ENCODE results near the gene AKR1D1. TPM values are rescaled to one million over a fixed set of nuclear protein-coding genes. Genes with fewer than 3 reads are reported as not detected.

Gene AKR1D1
- total RNA-seq, 4 donors from 2014 or later = not detected

- Histone ChIP-seq H3K36me3 (no peaks in the 10 kb centered on the region), H3K4me3 (no peak overlapping the region), H3K27ac (no peak overlapping the region), H3K4me1 (no peaks in the 10 kb centered on the region), H3K9me3 (no peaks in the 10 kb centered on the region), H3K27me3 (no peaks in the 10 kb centered on the region)
- TF ChIP-seq, protein P1, sequence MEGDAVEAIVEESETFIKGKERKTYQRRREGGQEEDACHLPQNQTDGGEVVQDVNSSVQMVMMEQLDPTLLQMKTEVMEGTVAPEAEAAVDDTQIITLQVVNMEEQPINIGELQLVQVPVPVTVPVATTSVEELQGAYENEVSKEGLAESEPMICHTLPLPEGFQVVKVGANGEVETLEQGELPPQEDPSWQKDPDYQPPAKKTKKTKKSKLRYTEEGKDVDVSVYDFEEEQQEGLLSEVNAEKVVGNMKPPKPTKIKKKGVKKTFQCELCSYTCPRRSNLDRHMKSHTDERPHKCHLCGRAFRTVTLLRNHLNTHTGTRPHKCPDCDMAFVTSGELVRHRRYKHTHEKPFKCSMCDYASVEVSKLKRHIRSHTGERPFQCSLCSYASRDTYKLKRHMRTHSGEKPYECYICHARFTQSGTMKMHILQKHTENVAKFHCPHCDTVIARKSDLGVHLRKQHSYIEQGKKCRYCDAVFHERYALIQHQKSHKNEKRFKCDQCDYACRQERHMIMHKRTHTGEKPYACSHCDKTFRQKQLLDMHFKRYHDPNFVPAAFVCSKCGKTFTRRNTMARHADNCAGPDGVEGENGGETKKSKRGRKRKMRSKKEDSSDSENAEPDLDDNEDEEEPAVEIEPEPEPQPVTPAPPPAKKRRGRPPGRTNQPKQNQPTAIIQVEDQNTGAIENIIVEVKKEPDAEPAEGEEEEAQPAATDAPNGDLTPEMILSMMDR (IDR thresholded peaks at IDR 0.05) = no peak
- TF ChIP-seq POLR2A (IDR thresholded peaks at IDR 0.05) (no peak), EP300 (IDR thresholded peaks at IDR 0.05) (no peak)
- no peak for DNase-seq (ENCODE audit: low spot score in 2 of 2)
- WGBS, 2 donors = 75 to 86% methylated on average over 3 of the region's 3 CpGs
Observed at GRCh38 chr7:138099813-138100212, 23.6 kb downstream of the AKR1D1 start.

GRCh38 chr7:138105221-138105620, 29.0 kb downstream of the AKR1D1 start:
- H3K4me3 ChIP-seq = no peak overlapping the region

DNA sequence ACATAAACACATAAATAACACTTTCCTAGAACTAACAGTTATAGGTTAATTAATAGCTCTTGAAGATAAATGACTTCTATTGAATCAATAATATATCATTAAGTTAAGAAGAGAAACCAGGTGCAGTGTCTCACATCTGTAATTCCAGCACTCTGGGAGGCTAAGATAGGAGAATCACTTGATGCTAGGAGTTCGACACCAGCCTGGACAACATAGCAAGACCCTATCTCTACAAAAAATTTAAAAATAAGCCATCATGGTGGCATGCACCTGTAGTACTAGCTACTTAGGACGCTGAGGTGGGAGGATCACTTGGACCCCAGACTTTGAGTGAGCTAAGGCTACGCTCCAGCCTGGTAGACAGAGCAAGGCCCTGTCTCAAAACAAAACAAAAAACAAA, 38.8 kb downstream of the AKR1D1 start:
- Histone ChIP-seq H3K4me1 (no peaks in the 10 kb centered on the region), H3K4me3 (no peak overlapping the region), H3K36me3 (no peaks in the 10 kb centered on the region), H3K27ac (no peak overlapping the region), H3K27me3 (no peaks in the 10 kb centered on the region), H3K9me3 (no peaks in the 10 kb centered on the region)
- DNase-seq (ENCODE audit: low spot score in 2 of 2) = no peak
- TF ChIP-seq EP300 (IDR thresholded peaks at IDR 0.05) (no peak), POLR2A (IDR thresholded peaks at IDR 0.05) (no peak)
- WGBS, 2 donors = 85 to 90% methylated on average over 3 of the region's 3 CpGs

More at GRCh38 chr7:138105221-138105620, 29.0 kb downstream of the AKR1D1 start:
- Histone ChIP-seq H3K27me3 (no peaks in the 10 kb centered on the region), H3K36me3 (no peaks in the 10 kb centered on the region), H3K27ac (no peak overlapping the region), H3K4me1 (no peaks in the 10 kb centered on the region), H3K9me3 (no peaks in the 10 kb centered on the region)
- 89 to 90% methylated on average over 5 of the region's 5 CpGs for WGBS, 2 donors
- DNase-seq (ENCODE audit: low spot score in 2 of 2) = no peak
- TF ChIP-seq POLR2A (IDR thresholded peaks at IDR 0.05) (no peak), EP300 (IDR thresholded peaks at IDR 0.05) (no peak)
- TF ChIP-seq, protein P1 (IDR thresholded peaks at IDR 0.05) = no peak

GRCh38 chr7:138116141-138116540, 39.9 kb downstream of the AKR1D1 start:
- Histone ChIP-seq H3K9me3 (no peaks in the 10 kb centered on the region), H3K27ac (no peak overlapping the region), H3K27me3 (no peaks in the 10 kb centered on the region), H3K4me3 (no peak overlapping the region), H3K36me3 (no peaks in the 10 kb centered on the region), H3K4me1 (no peaks in the 10 kb centered on the region)
- TF ChIP-seq, protein P1 (IDR thresholded peaks at IDR 0.05) = no peak
- TF ChIP-seq EP300 (IDR thresholded peaks at IDR 0.05) (no peak), POLR2A (IDR thresholded peaks at IDR 0.05) (no peak)
- no peak for DNase-seq (ENCODE audit: low spot score in 2 of 2)
- 48 to 59% methylated on average over 1 of the region's 1 CpG for WGBS, 2 donors

DNA sequence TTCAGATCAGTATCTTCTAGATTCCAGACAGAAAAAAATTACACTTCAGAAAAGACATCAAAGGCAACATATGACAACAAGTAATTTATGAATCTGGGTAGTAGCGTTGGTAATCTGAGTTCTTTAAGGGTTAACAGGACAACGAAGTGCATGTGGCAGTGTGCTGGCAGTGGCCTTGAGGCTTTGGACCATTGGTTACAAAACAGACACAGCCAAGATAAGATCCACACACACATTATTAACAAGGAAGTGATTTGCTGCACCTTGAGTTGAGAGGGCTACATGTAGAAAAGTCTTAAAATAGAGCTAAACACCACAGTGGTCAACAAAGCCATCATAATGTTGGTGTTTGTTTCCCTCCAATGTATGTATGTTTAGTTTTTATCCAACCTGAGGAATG, 40.6 kb downstream of the AKR1D1 start:
- 62 to 69% methylated on average over 2 of the region's 2 CpGs for WGBS, 2 donors
- no peak overlapping the region for H3K4me3 ChIP-seq
- no peaks in the 10 kb centered on the region for H3K36me3 ChIP-seq
- no peak for DNase-seq (ENCODE audit: low spot score in 2 of 2)
- no peaks in the 10 kb centered on the region for H3K27me3 ChIP-seq
- TF ChIP-seq, protein P1 (IDR thresholded peaks at IDR 0.05) = no peak
- no peak for TF ChIP-seq POLR2A (IDR thresholded peaks at IDR 0.05)
- no peak for TF ChIP-seq EP300 (IDR thresholded peaks at IDR 0.05)
- no peaks in the 10 kb centered on the region for H3K4me1 ChIP-seq
- H3K9me3 ChIP-seq = no peaks in the 10 kb centered on the region
- no peak overlapping the region for H3K27ac ChIP-seq
